ENCODE results near the gene ZNF429.
A peak's percentile ranks its signal among the peaks of the same experiment; 100 is the strongest.
"Not testable (repeated sequence)": the region's sequence is repeated elsewhere in the genome, so short reads cannot be mapped to it uniquely, and the experiment has no call there.

ZNF429 gene

DNA sequence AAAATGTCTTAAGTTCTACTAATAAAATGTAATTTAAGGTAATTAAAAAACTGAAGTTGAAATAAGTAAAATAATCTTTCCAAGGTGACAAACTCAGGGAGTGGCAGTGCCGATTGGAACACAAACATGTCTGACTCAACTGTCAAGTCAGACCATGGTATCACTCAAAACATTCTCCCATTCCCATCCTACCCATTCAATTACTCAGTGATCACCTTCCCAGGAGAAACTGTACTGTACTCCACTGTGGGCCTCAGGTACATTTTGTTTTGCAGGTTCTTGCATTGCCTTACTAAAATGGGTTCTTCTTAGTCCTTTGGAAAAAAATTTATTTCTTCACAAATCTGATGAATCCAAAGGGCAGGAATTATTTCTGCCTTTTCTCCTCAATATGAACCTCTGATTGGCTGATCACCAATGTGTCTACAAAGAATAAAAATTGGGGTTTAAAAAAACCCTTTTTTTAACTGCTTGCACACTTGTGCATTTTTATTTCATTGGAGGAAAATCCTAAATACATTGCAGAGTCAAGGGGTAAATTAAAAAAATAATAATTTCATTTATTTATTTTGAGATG is 96.8 kb downstream of the ZNF429 start:
- Histone ChIP-seq H3K27me3 (ENCODE audit: control insufficient read depth in 5 of 5, insufficient read depth in 4 of 5, low read length in 5 of 5) (no peaks in the 10 kb centered on the region), H3K27ac (ENCODE audit: low read depth, low read length) (no peak overlapping the region), H3K9me3 (ENCODE audit: control insufficient read depth in 5 of 5, low read length in 5 of 5) (no peaks in the 10 kb centered on the region), H3K4me1 (ENCODE audit: control insufficient read depth in 5 of 5, insufficient read depth in 5 of 5, low read length in 5 of 5) (peaks cover 6 to 19% (median 14%) of the 10 kb centered on the region in 5 donors), H3K4me3 (ENCODE audit: low read depth in 1 of 5, low read length in 5 of 5) (no peak overlapping the region), H3K36me3 (ENCODE audit: control insufficient read depth in 5 of 5, insufficient read depth in 5 of 5, low read length in 5 of 5) (no peaks in the 10 kb centered on the region), H3K9ac (ENCODE audit: low read length in 5 of 5) (no peak overlapping the region)

DNA sequence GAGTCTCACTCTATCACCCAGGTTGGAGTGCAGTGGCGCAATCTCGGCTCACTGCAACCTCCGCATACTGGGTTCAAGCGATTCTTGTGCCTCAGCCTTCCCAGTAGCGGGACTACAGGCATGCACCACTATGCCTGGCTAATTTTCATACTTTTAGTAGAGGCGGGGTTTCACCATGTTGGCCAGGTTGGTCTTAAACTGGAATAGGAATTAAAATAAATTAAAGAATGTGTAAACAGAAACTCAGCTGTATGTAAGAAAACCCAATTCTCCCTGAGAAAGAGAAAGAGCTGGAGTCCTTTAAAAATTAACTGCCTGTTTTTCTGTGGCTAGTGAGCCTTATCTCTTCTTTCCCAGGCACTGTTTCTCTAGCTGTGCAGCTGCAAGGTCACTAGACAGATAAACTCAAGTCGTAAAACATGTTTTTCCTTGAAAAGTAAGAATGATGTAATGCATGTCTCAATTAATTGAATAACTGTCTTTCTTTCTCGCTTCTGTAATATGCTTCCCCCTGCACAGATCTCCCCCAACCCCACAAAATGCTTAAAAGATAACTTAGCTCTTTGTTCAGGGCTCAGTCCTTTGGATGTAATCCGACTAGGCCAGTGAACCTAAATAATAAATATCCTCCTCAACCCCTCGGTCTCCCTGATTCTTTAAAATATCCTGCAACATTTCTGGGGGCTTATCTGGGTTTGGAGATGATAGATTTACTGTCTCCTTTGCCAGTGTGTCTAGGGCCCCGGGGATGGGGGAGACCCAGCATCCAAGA is 97.4 kb downstream of the ZNF429 start:
- H3K27me3 ChIP-seq (ENCODE audit: control insufficient read depth in 5 of 5, insufficient read depth in 4 of 5, low read length in 5 of 5); H3K9ac ChIP-seq (ENCODE audit: low read length in 5 of 5); H3K9me3 ChIP-seq (ENCODE audit: control insufficient read depth in 5 of 5, low read length in 5 of 5); H3K36me3 ChIP-seq (ENCODE audit: control insufficient read depth in 5 of 5, insufficient read depth in 5 of 5, low read length in 5 of 5); H3K27ac ChIP-seq (ENCODE audit: low read depth, low read length); H3K4me3 ChIP-seq (ENCODE audit: low read depth in 1 of 5, low read length in 5 of 5): not testable (repeated sequence)
- H3K4me1 ChIP-seq (ENCODE audit: control insufficient read depth in 5 of 5, insufficient read depth in 5 of 5, low read length in 5 of 5) = peaks cover 6 to 19% (median 14%) of the 10 kb centered on the region in 5 donors

DNA sequence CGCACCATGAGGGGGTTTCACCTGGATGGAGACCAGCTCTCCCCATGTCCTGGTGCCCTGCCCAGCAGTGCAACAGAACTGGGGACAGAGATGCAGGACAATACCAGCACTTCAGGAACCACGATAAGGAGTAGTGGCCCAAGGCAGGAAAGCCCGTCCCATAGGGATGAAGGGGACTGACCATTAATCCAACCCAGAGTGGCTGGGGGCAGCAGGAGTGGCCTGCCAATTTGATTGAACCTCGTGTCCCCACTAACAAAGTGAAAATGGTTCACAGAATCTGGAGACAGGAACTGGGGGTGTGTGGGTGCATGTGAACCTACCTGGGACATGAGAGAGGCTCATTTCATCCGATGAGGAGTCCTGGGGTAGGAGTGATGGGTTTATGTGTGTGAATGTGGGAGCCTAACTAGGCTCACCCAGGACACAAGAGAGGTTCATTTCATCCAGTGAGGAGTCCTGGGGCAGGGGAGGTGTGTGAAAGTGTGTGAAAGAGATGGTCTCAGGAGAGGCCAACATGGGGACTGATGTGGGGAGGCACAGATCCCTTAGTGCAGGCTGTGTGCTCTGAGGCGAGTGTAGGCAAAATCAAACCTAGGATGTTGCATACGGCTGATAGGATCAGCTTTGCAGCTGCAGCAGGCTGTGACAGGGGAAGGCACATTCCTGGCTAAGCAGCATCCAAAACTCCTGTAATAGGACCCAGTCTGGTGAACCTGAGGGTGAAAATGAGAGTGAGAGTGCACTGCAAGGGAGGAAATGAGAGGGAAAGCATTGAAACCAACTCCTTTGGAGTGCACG is 98.2 kb downstream of the ZNF429 start:
- Histone ChIP-seq H3K9ac (ENCODE audit: low read length in 5 of 5) (peak overlapping the region in 1 of 5 donors; percentile 77), H3K27ac (ENCODE audit: low read depth, low read length) (peak overlapping the region; percentile 68), H3K4me1 (ENCODE audit: control insufficient read depth in 5 of 5, insufficient read depth in 5 of 5, low read length in 5 of 5) (peaks cover 6 to 19% (median 14%) of the 10 kb centered on the region in 5 donors), H3K4me3 (ENCODE audit: low read depth in 1 of 5, low read length in 5 of 5) (peak overlapping the region in 4 of 5 donors; percentile 64 to 86 (median 74)), H3K9me3 (ENCODE audit: control insufficient read depth in 5 of 5, low read length in 5 of 5) (no peaks in the 10 kb centered on the region), H3K36me3 (ENCODE audit: control insufficient read depth in 5 of 5, insufficient read depth in 5 of 5, low read length in 5 of 5) (no peaks in the 10 kb centered on the region), H3K27me3 (ENCODE audit: control insufficient read depth in 5 of 5, insufficient read depth in 4 of 5, low read length in 5 of 5) (no peaks in the 10 kb centered on the region)

DNA sequence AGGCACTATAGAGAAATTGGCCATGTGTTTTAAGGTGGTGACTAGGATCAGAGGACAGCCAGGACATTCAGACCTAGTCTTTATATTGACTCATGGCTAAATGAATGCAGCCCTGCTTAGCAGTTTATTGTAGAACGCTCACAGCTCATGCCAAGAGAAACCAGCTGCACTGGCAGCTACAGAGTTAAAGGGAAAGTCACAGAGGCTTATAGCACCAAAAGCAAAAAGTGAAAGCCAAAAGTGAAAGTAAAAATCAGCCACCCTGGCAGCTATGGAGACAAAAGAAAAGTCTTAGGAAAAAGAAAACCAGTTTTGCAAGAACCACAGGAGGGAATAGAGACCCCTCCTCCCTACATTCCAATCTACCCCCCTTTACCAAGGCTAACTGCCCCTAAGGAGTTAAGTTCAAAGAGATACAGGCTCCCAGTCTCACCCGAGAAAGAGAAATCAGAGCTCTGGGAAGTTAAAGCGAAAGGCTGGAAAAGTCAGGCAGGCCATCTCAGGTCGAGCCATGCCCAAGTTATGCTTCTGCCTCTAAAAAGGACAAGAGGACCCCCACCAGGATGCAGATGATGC is 99.0 kb downstream of the ZNF429 start:
- Histone ChIP-seq H3K27me3 (ENCODE audit: control insufficient read depth in 5 of 5, insufficient read depth in 4 of 5, low read length in 5 of 5) (no peaks in the 10 kb centered on the region), H3K9me3 (ENCODE audit: control insufficient read depth in 5 of 5, low read length in 5 of 5) (no peaks in the 10 kb centered on the region), H3K9ac (ENCODE audit: low read length in 5 of 5) (peak overlapping the region; percentile 64 to 81 (median 77)), H3K36me3 (ENCODE audit: control insufficient read depth in 5 of 5, insufficient read depth in 5 of 5, low read length in 5 of 5) (no peaks in the 10 kb centered on the region), H3K27ac (ENCODE audit: low read depth, low read length) (peak overlapping the region; percentile 68), H3K4me3 (ENCODE audit: low read depth in 1 of 5, low read length in 5 of 5) (peak overlapping the region; percentile 64 to 86 (median 68)), H3K4me1 (ENCODE audit: control insufficient read depth in 5 of 5, insufficient read depth in 5 of 5, low read length in 5 of 5) (peaks cover 6 to 19% (median 14%) of the 10 kb centered on the region in 5 donors)

Data from subcutaneous abdominal adipose tissue (tissue), 5 donors.